ENCODE measurements around the gene PDXDC1. TPM values are rescaled to one million over a fixed set of nuclear protein-coding genes. Genes with fewer than 3 reads are reported as not detected.
"Not testable (repeated sequence)": the region's sequence is repeated elsewhere in the genome, so short reads cannot be mapped to it uniquely, and the experiment has no call there.

PDXDC1 gene, protein sequence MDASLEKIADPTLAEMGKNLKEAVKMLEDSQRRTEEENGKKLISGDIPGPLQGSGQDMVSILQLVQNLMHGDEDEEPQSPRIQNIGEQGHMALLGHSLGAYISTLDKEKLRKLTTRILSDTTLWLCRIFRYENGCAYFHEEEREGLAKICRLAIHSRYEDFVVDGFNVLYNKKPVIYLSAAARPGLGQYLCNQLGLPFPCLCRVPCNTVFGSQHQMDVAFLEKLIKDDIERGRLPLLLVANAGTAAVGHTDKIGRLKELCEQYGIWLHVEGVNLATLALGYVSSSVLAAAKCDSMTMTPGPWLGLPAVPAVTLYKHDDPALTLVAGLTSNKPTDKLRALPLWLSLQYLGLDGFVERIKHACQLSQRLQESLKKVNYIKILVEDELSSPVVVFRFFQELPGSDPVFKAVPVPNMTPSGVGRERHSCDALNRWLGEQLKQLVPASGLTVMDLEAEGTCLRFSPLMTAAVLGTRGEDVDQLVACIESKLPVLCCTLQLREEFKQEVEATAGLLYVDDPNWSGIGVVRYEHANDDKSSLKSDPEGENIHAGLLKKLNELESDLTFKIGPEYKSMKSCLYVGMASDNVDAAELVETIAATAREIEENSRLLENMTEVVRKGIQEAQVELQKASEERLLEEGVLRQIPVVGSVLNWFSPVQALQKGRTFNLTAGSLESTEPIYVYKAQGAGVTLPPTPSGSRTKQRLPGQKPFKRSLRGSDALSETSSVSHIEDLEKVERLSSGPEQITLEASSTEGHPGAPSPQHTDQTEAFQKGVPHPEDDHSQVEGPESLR
- 127 and 129 TPM in 2 replicates for total RNA-seq (2014; rRNA removed; shearing (Covaris generic))
- polyA plus RNA-seq (2015; cell fraction: cytosol; rRNA removed) = 117 and 141 TPM in 2 replicates
- 170 and 195 TPM in 2 replicates for polyA plus RNA-seq (2015; cell fraction: nucleus; rRNA removed)

GRCh38 chr16:14974656-14975417 is at the start of gene PDXDC1:
TSS of gene PDXDC1 (plus strand) at chr16:14975026. CDS start at chr16:14975200, 174 bp downstream.
- DNase-seq (ENCODE audit: low read depth, low spot score) = peak; percentile 88
- in situ Hi-C loops (cut with HindIII; ENCODE audit: low pct_unique_long_range_greater_than_20kb, low sequenced_read_pairs) = not testable (repeated sequence)

GRCh38 chr16:14928064-14928714 is 46.6 kb upstream of the PDXDC1 start:
- in situ Hi-C loops (cut with HindIII; ENCODE audit: low pct_unique_long_range_greater_than_20kb, low sequenced_read_pairs) = not testable (repeated sequence)
- DNase-seq (ENCODE audit: low read depth, low spot score) = peak; percentile 13

- DNase-seq (ENCODE audit: low read depth, low spot score); in situ Hi-C loops (cut with HindIII; ENCODE audit: low pct_unique_long_range_greater_than_20kb, low sequenced_read_pairs): not testable (repeated sequence)
Observed at GRCh38 chr16:14929176-14929575, 45.6 kb upstream of the PDXDC1 start.

- DNase-seq (ENCODE audit: low read depth, low spot score); in situ Hi-C loops (cut with HindIII; ENCODE audit: low pct_unique_long_range_greater_than_20kb, low sequenced_read_pairs): not testable (repeated sequence)
Observed at GRCh38 chr16:14930246-14930645, 44.6 kb upstream of the PDXDC1 start.

GRCh38 chr16:14930971-14931370 is 43.9 kb upstream of the PDXDC1 start:
- in situ Hi-C loops (cut with HindIII; ENCODE audit: low pct_unique_long_range_greater_than_20kb, low sequenced_read_pairs); DNase-seq (ENCODE audit: low read depth, low spot score): not testable (repeated sequence)

GRCh38 chr16:14932581-14933375 is 42.0 kb upstream of the PDXDC1 start:
- in situ Hi-C loops (cut with HindIII; ENCODE audit: low pct_unique_long_range_greater_than_20kb, low sequenced_read_pairs); DNase-seq (ENCODE audit: low read depth, low spot score): not testable (repeated sequence)

- DNase-seq (ENCODE audit: low read depth, low spot score); in situ Hi-C loops (cut with HindIII; ENCODE audit: low pct_unique_long_range_greater_than_20kb, low sequenced_read_pairs): not testable (repeated sequence)
Observed at GRCh38 chr16:14937143-14937542, 37.7 kb upstream of the PDXDC1 start, which contains the start of gene NPIPA1. TSS of gene NPIPA1 (plus strand) at chr16:14937443. CDS start at chr16:14937443, 0 bp downstream.

GRCh38 chr16:14937994-14938393 is 36.8 kb upstream of the PDXDC1 start:
- in situ Hi-C loops (cut with HindIII; ENCODE audit: low pct_unique_long_range_greater_than_20kb, low sequenced_read_pairs); DNase-seq (ENCODE audit: low read depth, low spot score): not testable (repeated sequence)

DNA sequence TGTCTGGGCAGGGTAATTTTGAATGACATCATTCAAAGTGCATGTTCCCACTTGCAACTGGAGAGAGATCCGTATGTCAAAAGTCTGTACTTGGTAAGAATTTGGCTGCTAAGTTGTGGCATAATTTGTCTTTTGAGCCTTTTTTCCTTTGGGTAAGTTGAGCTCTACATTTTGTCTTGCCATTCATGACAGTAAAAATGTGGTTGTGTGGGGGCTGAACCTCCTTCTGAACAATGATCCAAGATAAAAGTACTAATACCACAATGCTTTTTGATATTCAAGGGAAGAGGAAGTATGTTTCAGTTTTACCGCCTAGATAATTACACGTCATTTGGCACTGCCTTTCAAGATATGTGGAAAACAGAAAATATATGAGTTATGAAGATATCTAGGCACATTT is 32.1 kb upstream of the PDXDC1 start:
- in situ Hi-C loops (cut with HindIII; ENCODE audit: low pct_unique_long_range_greater_than_20kb, low sequenced_read_pairs); DNase-seq (ENCODE audit: low read depth, low spot score): not testable (repeated sequence)

GRCh38 chr16:14955546-14956231 is 19.1 kb upstream of the PDXDC1 start:
- DNase-seq (ENCODE audit: low read depth, low spot score) = no peak
- in situ Hi-C loops (cut with HindIII; ENCODE audit: low pct_unique_long_range_greater_than_20kb, low sequenced_read_pairs) = no loop called here

DNA sequence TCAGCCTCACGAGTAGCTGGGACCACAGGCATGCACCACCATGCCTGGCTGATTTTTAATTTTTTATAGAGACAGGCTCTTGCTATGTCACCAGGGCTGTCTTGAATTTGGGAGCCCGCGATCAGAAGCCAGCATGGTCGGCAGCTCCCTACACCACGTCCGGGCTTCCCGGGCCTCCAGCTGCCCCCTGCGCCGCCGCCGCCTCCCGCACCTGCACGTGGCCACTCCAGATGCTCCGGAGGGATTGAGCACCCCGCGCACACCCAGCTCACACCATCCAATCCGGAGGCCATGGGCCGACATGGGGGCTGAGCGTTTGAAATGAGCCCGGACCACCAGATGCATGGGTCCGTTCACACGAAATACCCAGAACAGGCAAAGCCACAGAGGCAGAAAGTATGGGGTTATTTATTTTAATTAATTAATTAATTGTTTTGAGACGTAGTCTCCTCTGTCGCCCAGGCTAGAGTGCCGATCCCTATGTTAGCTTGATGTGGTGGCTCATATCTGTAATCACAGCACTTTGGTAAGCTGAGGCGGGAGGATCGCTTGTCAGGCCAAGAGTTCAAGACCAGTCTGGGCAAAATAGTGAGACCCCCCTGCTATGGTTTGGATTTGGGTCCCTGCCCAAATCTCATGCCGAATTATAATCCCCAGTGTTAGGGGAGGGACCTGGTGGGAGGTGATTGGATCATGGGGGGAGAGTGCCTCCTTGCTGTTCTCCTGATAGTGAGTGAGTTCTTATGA is 17.1 kb upstream of the PDXDC1 start:
- DNase-seq (ENCODE audit: low read depth, low spot score) = no peak
- in situ Hi-C loops (cut with HindIII; ENCODE audit: low pct_unique_long_range_greater_than_20kb, low sequenced_read_pairs) = no loop called here

- in situ Hi-C loops (cut with HindIII; ENCODE audit: low pct_unique_long_range_greater_than_20kb, low sequenced_read_pairs) = no loop called here
- DNase-seq (ENCODE audit: low read depth, low spot score) = no peak
Observed at GRCh38 chr16:14958323-14958600, 16.6 kb upstream of the PDXDC1 start.

- peak; percentile 65 for DNase-seq (ENCODE audit: low read depth, low spot score)
- in situ Hi-C loops (cut with HindIII; ENCODE audit: low pct_unique_long_range_greater_than_20kb, low sequenced_read_pairs) = no loop called here
Observed at GRCh38 chr16:14958970-14959369, 15.9 kb upstream of the PDXDC1 start.

DNA sequence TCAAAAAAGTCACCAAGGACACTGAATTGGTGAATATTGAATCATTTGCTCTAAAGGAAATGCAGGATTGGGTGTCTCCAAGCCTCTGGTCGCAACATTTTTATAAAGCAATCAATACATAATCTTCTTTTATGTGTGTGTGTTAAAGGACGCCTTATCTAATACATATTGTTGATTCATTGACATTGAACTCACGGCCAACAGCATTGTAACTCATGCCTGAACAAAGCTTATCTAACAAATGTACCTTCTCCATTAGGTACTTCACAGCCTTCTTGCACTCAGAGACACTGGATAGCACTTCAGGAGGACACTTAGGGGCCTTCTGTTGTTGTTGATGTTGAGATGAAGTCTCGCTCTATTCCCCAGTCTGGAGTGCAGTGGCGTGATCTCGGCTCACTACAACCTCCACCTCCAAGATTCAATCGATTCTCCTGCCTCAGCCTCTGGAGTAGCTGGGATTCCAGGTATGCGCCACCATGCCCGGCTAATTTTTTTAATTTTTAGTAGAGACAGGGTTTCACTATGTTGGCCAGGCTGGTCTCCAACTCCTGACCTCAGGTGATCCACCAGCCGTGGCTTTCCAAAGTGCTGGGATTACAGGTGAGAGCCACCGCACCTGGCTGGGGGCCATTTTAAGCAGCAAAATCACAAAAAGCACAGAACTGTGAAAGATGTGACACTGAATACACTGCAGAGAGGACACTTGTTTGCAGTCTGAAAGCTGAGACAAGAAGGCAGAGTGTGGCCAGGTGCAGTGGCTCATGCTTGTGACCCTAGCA is 13.2 kb upstream of the PDXDC1 start:
- in situ Hi-C loops (cut with HindIII; ENCODE audit: low pct_unique_long_range_greater_than_20kb, low sequenced_read_pairs) = no loop called here
- no peak for DNase-seq (ENCODE audit: low read depth, low spot score)

Data from SK-MEL-5 (cell line).